H9 (cell line): ENCODE results near the gene LRRC7. TPM values are rescaled to one million over a fixed set of nuclear protein-coding genes. Genes with fewer than 3 reads are reported as not detected.

ENCODE experiments used
- DNase-seq: peaks from one replicate; pipeline ENCODE4 v3.0.0-alpha.2; 2017
- H2AFZ ChIP-seq: one replicate; pipeline ENCODE4 v1.6.1; 2013; ENCODE audit warnings: mild to moderate bottlenecking, low read length, control low read depth, moderate library complexity
- H2AK5ac ChIP-seq: 2 replicates; pipeline ENCODE4 v1.6.1; 2013; ENCODE audit warnings: low read length, control low read depth, mixed read lengths; ENCODE audit not compliant: insufficient read length
- H2BK120ac ChIP-seq: one replicate; pipeline ENCODE4 v1.6.1; 2013; ENCODE audit warnings: low read depth, mild to moderate bottlenecking, low read length, control low read depth, inconsistent platforms; ENCODE audit not compliant: poor library complexity, severe bottlenecking
- H2BK12ac ChIP-seq: 2 replicates; pipeline ENCODE4 v1.6.1; 2013; ENCODE audit warnings: low read length, control low read depth, mixed read lengths, low read depth; ENCODE audit not compliant: insufficient read length
- H2BK15ac ChIP-seq: 2 replicates; pipeline ENCODE4 v1.6.1; 2013; ENCODE audit warnings: low read depth, low read length, control low read depth
- H2BK20ac ChIP-seq: one replicate; pipeline ENCODE4 v1.6.1; 2013; ENCODE audit warnings: low read depth, mild to moderate bottlenecking, low read length, control low read depth, inconsistent platforms; ENCODE audit not compliant: poor library complexity, severe bottlenecking
- H2BK5ac ChIP-seq: 2 replicates; pipeline ENCODE4 v1.6.1; 2013; ENCODE audit warnings: low read length, control low read depth, mixed read lengths; ENCODE audit not compliant: insufficient read length
- H3K14ac ChIP-seq: 2 replicates; pipeline ENCODE4 v1.6.1; 2013; ENCODE audit warnings: low read length, control low read depth; ENCODE audit not compliant: insufficient read depth
- H3K18ac ChIP-seq: 2 replicates; pipeline ENCODE4 v1.6.1; 2013; ENCODE audit warnings: low read depth, mild to moderate bottlenecking, mixed read lengths, low read length, control low read depth; ENCODE audit not compliant: insufficient read length
- H3K23ac ChIP-seq: 2 replicates; pipeline ENCODE4 v1.6.1; 2013; ENCODE audit warnings: low read length, control low read depth, mixed read lengths, low read depth; ENCODE audit not compliant: insufficient read length
- H3K23me2 ChIP-seq: 2 replicates; pipeline ENCODE4 v1.6.1; 2013; ENCODE audit warnings: low read depth, mild to moderate bottlenecking, mixed read lengths, low read length, control low read depth; ENCODE audit not compliant: insufficient read length, poor library complexity, severe bottlenecking
- H3K27ac ChIP-seq: 2 replicates; pipeline ENCODE4 v1.5.1; 2013; ENCODE audit warnings: low read length, control low read depth, mixed read lengths, low read depth; ENCODE audit not compliant: insufficient read length
- H3K27me3 ChIP-seq: 2 replicates; pipeline ENCODE4 v1.6.1; 2013; ENCODE audit warnings: low read length, control low read depth, inconsistent platforms; ENCODE audit not compliant: insufficient read depth
- H3K4ac ChIP-seq: 2 replicates; pipeline ENCODE4 v1.6.1; 2013; ENCODE audit warnings: low read depth, mild to moderate bottlenecking, control low read depth, inconsistent platforms, low read length, moderate library complexity
- H3K4me1 ChIP-seq: 2 replicates; pipeline ENCODE4 v1.6.1; 2013; ENCODE audit warnings: low read length, control low read depth, inconsistent platforms; ENCODE audit not compliant: insufficient read depth
- H3K4me2 ChIP-seq: 2 replicates; pipeline ENCODE4 v1.6.1; 2013; ENCODE audit warnings: low read length, control low read depth, mixed read lengths; ENCODE audit not compliant: insufficient read length, insufficient read depth
- H3K56ac ChIP-seq: 2 replicates; pipeline ENCODE4 v1.6.1; 2013; ENCODE audit warnings: low read depth, mild to moderate bottlenecking, mixed read lengths, low read length, control low read depth; ENCODE audit not compliant: insufficient read length
- H3K79me1 ChIP-seq: 2 replicates; pipeline ENCODE4 v1.6.1; 2013; ENCODE audit warnings: low read depth, mild to moderate bottlenecking, moderate library complexity, low read length, control low read depth, inconsistent platforms; ENCODE audit not compliant: insufficient read depth, poor library complexity, severe bottlenecking
- H3K79me2 ChIP-seq: 2 replicates; pipeline ENCODE4 v1.6.1; 2013; ENCODE audit warnings: low read length, control low read depth, inconsistent platforms; ENCODE audit not compliant: insufficient read depth
- H3K9ac ChIP-seq: 2 replicates; pipeline ENCODE4 v1.6.1; 2013; ENCODE audit warnings: low read length, control low read depth, mixed read lengths; ENCODE audit not compliant: insufficient read length; ENCODE audit errors: extremely low read depth
- H3K9me3 ChIP-seq: one replicate; pipeline ENCODE4 v1.6.1; 2013; ENCODE audit warnings: low read depth, low read length, inconsistent platforms; ENCODE audit not compliant: control insufficient read depth
- H3T11ph ChIP-seq: one replicate; pipeline ENCODE4 v1.6.1; 2013; ENCODE audit warnings: mild to moderate bottlenecking, low read length, control low read depth, inconsistent platforms
- H4K20me1 ChIP-seq: one replicate; pipeline ENCODE4 v1.6.1; 2013; ENCODE audit not compliant: control insufficient read depth, insufficient read length, insufficient read depth
- H4K5ac ChIP-seq: 2 replicates; pipeline ENCODE4 v1.6.1; 2013; ENCODE audit warnings: low read depth, mild to moderate bottlenecking, mixed read lengths, low read length, control low read depth; ENCODE audit not compliant: insufficient read length
- H4K8ac ChIP-seq: replicated peaks from 2 replicates; pipeline ENCODE4 v1.6.1; 2013; ENCODE audit warnings: low read length, control low read depth, mixed read lengths, low read depth; ENCODE audit not compliant: insufficient read length
- H4K91ac ChIP-seq: 2 replicates; pipeline ENCODE4 v1.6.1; 2013; ENCODE audit warnings: low read depth, mild to moderate bottlenecking, moderate library complexity, mixed read lengths, low read length, control low read depth; ENCODE audit not compliant: insufficient read length
- H3K27ac Mint-ChIP-seq, 3 experiments: 2 replicates in 2 of 3; 3 replicates in 1 of 3; pipeline ENCODE4 v1.8.0; 2020 to 2021; ENCODE audit warnings: mixed read lengths in 3 of 3, mild to moderate bottlenecking in 1 of 3, moderate library complexity in 1 of 3
- H3K27me3 Mint-ChIP-seq: 2 replicates; pipeline ENCODE4 v1.8.0; 2021; ENCODE audit warnings: low read depth, mild to moderate bottlenecking, moderate library complexity, mixed read lengths
- H3K36me3 Mint-ChIP-seq, 3 experiments: 2 replicates in 2 of 3; 3 replicates in 1 of 3; pipeline ENCODE4 v1.8.0; 2020 to 2021; ENCODE audit warnings: low read depth in 3 of 3, mixed read lengths in 3 of 3; ENCODE audit not compliant: insufficient read depth in 1 of 3
- H3K4me1 Mint-ChIP-seq, 2 experiments: 2 replicates each; pipeline ENCODE4 v1.8.0; 2020; ENCODE audit warnings: mixed read lengths in 2 of 2
- H3K4me3 Mint-ChIP-seq, 2 experiments: 2 replicates in 1 of 2; 3 replicates in 1 of 2; pipeline ENCODE4 v1.8.0; 2020 to 2021; ENCODE audit warnings: mild to moderate bottlenecking in 2 of 2, mixed read lengths in 2 of 2, moderate library complexity in 1 of 2
- H3K9me3 Mint-ChIP-seq, 2 experiments: 2 replicates in 1 of 2; 3 replicates in 1 of 2; pipeline ENCODE4 v1.8.0; 2020; ENCODE audit warnings: mild to moderate bottlenecking in 2 of 2, mixed read lengths in 2 of 2, moderate library complexity in 1 of 2
- CTCF ChIP-seq: fragments of 200-600 bp; sonication (generic); conservative IDR thresholded peaks from 3 replicates; pipeline ENCODE4 v1.8.0; 2021; ENCODE audit warnings: antibody characterized with exemption, mild to moderate bottlenecking
- WGBS: extraction: QIAGEN DNeasy Blood & Tissue Kit; methylation state at CpG from one replicate; pipeline ENCODE4 v1.1.7; 2013; ENCODE audit warnings: missing lambda C conversion rate, low lambda C conversion rate, mixed read lengths; ENCODE audit not compliant: insufficient read length; ENCODE audit errors: extremely low coverage; 5-methylcytosine and 5-hydroxymethylcytosine counted together
- total RNA-seq: library from RNA; stranded (reverse); gene quantifications from 2 replicates; pipeline ENCODE4 v1.2.1, GENCODE V29; 2021

LRRC7 gene
- total RNA-seq, 1 experiment from 2014 or later, result not detected

GRCh38 chr1:69702085-69702484, 134.4 kb downstream of the LRRC7 start:
- Histone ChIP-seq H2BK120ac (no peak overlapping the region), H3K23ac (no peak overlapping the region), H3K56ac (no peak overlapping the region), H3T11ph (no peak overlapping the region), H4K91ac (no peak overlapping the region), H3K14ac (no peak overlapping the region), H3K23me2 (no peaks in the 10 kb centered on the region), H2AFZ (no peak overlapping the region), H3K9me3 (no peaks in the 10 kb centered on the region), H3K4ac (no peak overlapping the region), H2BK5ac (no peak overlapping the region), H4K5ac (no peak overlapping the region), H3K79me2 (no peaks in the 10 kb centered on the region), H3K27ac (no peak overlapping the region), H3K18ac (no peak overlapping the region), H2BK15ac (no peak overlapping the region), H3K27me3 (no peaks in the 10 kb centered on the region), H3K4me1 (no peaks in the 10 kb centered on the region), H3K79me1 (no peaks in the 10 kb centered on the region), H4K20me1 (no peaks in the 10 kb centered on the region), H2BK20ac (no peak overlapping the region), H2BK12ac (no peak overlapping the region), H3K4me2 (no peak overlapping the region), H3K9ac (no peak overlapping the region), H2AK5ac (no peak overlapping the region), H4K8ac (no peak overlapping the region)
- no peak overlapping the region for H3K27ac Mint-ChIP-seq
- no CpG with 5 or more reads among the region's 4 CpGs for WGBS
- H3K36me3 Mint-ChIP-seq, result no peaks in the 10 kb centered on the region
- no peaks in the 10 kb centered on the region for H3K27me3 Mint-ChIP-seq
- no peaks in the 10 kb centered on the region for H3K9me3 Mint-ChIP-seq
- no peaks in the 10 kb centered on the region for H3K4me1 Mint-ChIP-seq
- TF ChIP-seq CTCF, result no peak
- no peak for DNase-seq
- H3K4me3 Mint-ChIP-seq, result no peak overlapping the region
